PC-3 (cell line): ENCODE results near the gene KIF1B.

ENCODE experiments used
- CTCF ChIP-seq: fragments of 300-600 bp; sonication (generic); conservative IDR thresholded peaks from 2 replicates; pipeline ENCODE4 v1.5.1; 2017; ENCODE audit warnings: antibody characterized with exemption, low read depth, mild to moderate bottlenecking, low read length
- EZH2 ChIP-seq: fragments of 300-600 bp; sonication (generic); IDR thresholded peaks from one replicate; pipeline ENCODE4 v1.6.1; 2017; ENCODE audit warnings: antibody characterized with exemption, mild to moderate bottlenecking, low read length; ENCODE audit not compliant: unreplicated experiment
- EZH2phosphoT487 ChIP-seq: fragments of 300-600 bp; sonication (generic); IDR thresholded peaks from 2 replicates; pipeline ENCODE4 v1.6.1; 2018; ENCODE audit warnings: mild to moderate bottlenecking, antibody characterized with exemption, low read length, borderline replicate concordance

DNA sequence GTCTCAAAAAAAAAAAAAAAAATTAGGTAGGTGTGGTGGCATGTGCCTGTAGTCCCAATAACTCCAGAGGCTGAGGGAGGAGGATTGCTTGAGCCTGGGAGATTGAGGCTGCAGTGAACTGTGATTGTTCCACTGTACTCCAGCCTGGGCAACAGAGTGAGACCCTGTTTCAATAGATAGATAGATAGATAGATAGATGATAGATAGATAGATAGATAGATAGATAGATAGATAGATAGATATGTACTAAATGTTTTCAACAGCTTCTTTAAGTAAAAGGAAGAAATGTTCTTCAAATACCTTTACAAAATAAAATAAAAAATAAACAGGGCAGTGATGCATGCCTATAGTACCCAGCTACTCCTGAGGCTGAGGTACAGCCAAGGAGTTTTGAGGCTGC is 9.8 kb downstream of the KIF1B start:
- TF ChIP-seq CTCF (no peak), EZH2 (no peak), EZH2phosphoT487 (no peak)
